ENCODE results near the gene PPM1F.
"Not testable (repeated sequence)": the region's sequence is repeated elsewhere in the genome, so short reads cannot be mapped to it uniquely, and the experiment has no call there.

PPM1F gene

DNA sequence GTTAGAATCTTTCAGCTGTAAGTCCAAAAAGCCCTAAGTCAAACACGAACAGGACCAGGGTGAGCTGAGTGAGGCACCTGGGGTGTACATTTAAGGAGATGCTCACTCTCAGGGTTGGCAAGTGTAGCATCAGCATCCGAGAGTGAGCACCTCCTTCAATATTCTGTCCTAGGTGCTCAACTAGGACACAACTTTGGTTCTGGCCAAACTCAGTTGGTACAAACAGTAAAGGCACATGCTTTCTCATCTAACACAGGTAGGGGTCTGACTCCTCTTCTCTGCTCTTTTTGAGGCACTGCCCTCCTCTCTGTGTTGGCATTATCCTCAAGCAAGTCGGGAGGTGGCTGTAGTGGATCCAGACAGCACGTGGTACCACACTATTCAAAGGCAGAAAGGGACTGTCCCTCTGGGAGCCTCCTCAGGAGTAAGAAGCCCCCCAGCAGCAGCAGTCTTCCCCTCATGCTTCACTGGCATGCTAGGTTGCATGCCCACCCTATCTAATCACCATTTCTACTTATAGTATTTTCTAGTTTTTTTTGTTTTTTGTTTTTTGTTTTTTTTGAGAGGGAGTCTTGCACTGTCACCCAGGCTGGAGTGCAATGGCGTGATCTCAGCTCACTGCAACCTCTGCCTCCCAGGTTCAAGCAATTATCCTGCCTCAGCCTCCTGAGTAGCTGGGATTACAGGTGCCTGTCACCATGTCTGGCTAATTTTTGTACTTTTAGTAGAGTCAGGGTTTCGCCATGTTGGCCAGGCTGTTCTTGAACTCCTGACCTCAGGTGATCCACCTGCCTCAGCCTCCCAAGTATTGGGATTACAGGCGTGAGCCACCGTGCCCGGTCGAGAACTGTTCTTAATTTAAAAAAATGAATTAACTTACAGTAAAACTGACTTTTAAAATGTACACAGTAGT, 70.6 kb downstream of the PPM1F start:
- no peak for DNase-seq (ENCODE audit: low spot score)
- no peak for TF ChIP-seq CTCF (IDR thresholded peaks at IDR 0.05; ENCODE audit: extremely low read depth, insufficient read depth, missing control alignments)
- in situ Hi-C loops (cut with MboI; ENCODE audit: low pct_unique_long_range_greater_than_20kb, low sequenced_read_pairs, unreplicated experiment), result no loop called here

DNA sequence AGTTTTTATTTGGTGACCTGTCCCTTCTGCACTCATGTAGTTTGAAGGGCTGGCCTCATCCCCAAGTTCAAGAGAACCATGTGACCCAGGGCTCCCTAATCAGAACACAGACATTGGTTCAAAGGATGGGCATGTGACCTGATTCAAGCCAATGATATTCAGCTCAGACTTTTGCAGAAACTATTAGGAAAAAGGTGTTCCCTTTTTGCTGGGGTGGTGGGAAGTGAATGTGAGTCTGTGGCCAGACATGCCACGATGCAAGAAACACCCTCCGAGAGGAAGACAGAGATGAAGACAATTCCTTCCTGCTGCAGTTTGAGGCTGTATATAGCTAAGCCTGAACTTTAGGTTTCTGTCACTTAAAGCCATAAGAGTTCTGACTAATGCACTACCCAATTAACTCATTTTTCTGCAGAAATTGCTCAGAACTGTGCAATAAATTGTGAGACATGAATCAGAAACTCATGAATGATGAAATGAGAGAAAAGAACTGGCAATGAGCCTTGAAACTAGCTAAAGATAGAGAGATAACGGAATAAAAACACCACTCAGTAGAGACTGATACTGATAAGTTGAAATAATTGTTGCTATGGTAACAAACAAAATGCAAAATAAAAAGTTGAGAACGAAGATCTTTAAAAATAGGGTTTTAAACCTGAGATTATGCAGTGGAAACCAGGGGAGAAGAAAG, 76.0 kb downstream of the PPM1F start:
- in situ Hi-C loops (cut with MboI; ENCODE audit: low pct_unique_long_range_greater_than_20kb, low sequenced_read_pairs, unreplicated experiment), result no loop called here
- peak; percentile 35 for DNase-seq (ENCODE audit: low spot score)
- TF ChIP-seq CTCF (IDR thresholded peaks at IDR 0.05; ENCODE audit: extremely low read depth, insufficient read depth, missing control alignments), result no peak

- DNase-seq (ENCODE audit: low spot score); in situ Hi-C loops (cut with MboI; ENCODE audit: low pct_unique_long_range_greater_than_20kb, low sequenced_read_pairs, unreplicated experiment): not testable (repeated sequence)
Measured at GRCh38 chr22:21874953-21875352, 77.7 kb downstream of the PPM1F start.

DNA sequence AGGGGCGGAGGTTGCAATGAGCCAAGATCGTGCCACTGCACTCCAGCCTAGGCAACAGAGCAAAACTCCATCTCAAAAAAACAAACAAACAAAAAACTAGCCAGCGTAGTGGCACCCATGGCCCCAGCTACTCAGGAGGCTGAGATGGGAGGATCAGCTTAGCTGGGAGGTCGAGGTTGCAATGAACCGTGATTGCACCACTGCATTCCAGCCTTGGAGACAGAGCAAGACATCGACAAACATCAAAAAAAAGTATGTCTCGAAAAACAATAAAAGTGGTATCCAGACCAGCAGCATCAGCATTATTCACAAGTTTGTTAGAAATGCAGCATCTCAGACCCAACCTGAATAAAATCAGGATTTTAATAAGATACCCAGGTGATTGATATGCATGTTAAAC, 79.0 kb downstream of the PPM1F start:
- in situ Hi-C loops (cut with MboI; ENCODE audit: low pct_unique_long_range_greater_than_20kb, low sequenced_read_pairs, unreplicated experiment), result no loop called here
- DNase-seq (ENCODE audit: low spot score), result no peak
- TF ChIP-seq CTCF (IDR thresholded peaks at IDR 0.05; ENCODE audit: extremely low read depth, insufficient read depth, missing control alignments), result no peak

- in situ Hi-C loops (cut with MboI; ENCODE audit: low pct_unique_long_range_greater_than_20kb, low sequenced_read_pairs, unreplicated experiment); DNase-seq (ENCODE audit: low spot score): not testable (repeated sequence)
Measured at GRCh38 chr22:21872741-21873140, 79.9 kb downstream of the PPM1F start.
